SJCRH30 (cell line): ENCODE measurements around the gene TANGO2. TPM values are rescaled to one million over a fixed set of nuclear protein-coding genes. Genes with fewer than 3 reads are reported as not detected.

Experiments
- DNase-seq, 2 experiments: peaks; one replicate each; pipeline ENCODE4 v3.0.0-alpha.2; 2015 to 2020
- H3K27ac ChIP-seq: fragments of 250-450 bp; sonication (Bioruptor Pico); 2 replicates; pipeline ENCODE4 v1.5.1; 2020; ENCODE audit warnings: mild to moderate bottlenecking, moderate library complexity
- H3K27me3 ChIP-seq: fragments of 250-450 bp; sonication (Bioruptor Pico); 2 replicates; pipeline ENCODE4 v1.5.1; 2020; ENCODE audit warnings: mild to moderate bottlenecking, moderate library complexity
- H3K36me3 ChIP-seq: fragments of 250-450 bp; sonication (Bioruptor Pico); 2 replicates; pipeline ENCODE4 v1.5.1; 2020; ENCODE audit warnings: mild to moderate bottlenecking, moderate library complexity
- H3K4me1 ChIP-seq: fragments of 250-450 bp; sonication (Bioruptor Pico); 2 replicates; pipeline ENCODE4 v1.5.1; 2020; ENCODE audit warnings: mild to moderate bottlenecking, moderate library complexity
- H3K4me3 ChIP-seq: fragments of 250-450 bp; sonication (Bioruptor Pico); 2 replicates; pipeline ENCODE4 v1.5.1; 2020; ENCODE audit warnings: mild to moderate bottlenecking, moderate library complexity
- H3K9me3 ChIP-seq: fragments of 250-450 bp; sonication (Bioruptor Pico); replicated peaks from 2 replicates; pipeline ENCODE4 v1.5.1; 2020; ENCODE audit warnings: mild to moderate bottlenecking, moderate library complexity
- total RNA-seq: library from RNA; depleted of rRNA; stranded (reverse); fragments of >200 nt; shearing (Covaris generic); gene quantifications from 2 replicates; pipeline ENCODE4 v1.2.3, GENCODE V29; 2014

Gene TANGO2
- total RNA-seq, 1 experiment from 2014 or later = 9.4 TPM

DNA sequence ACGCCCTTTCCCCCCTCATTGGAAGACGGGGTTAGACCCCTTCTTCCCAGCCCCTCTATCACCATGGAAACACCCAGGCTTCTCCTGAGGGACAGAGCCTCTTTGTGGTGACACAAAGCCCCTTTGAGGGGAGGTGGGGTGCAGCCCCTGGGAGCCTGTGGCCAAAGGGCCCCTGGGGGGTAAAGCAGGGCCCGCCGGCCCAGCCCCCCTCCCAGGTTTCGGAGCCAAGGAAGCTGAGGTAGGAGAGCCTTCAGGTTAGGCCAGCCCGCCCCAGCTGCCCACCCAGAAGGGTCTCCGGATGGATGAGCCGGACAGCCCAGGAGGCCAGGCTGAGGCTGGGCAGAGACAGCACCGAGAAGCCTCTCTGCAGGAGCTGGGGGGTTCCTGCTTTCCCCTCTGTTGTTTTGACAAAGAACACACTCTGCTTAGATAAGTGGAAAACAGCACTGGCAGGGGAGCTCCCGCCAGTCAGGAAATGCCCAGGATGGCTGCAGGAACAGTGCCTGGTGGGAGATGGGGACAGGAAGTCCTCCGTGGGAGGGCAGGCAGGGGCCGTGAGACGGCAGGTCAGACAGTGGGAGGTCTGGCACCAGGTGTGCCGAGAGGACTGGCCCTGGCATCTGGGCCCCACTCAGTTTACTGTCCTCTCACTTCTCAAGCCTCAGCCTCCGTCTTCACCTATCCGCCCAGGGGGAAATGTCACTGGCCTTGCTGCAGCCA, 22.5 kb upstream of the TANGO2 start:
- Histone ChIP-seq H3K36me3 (no peaks in the 10 kb centered on the region), H3K4me3 (no peak overlapping the region), H3K27me3 (no peaks in the 10 kb centered on the region; the same call in 1 of the 2 replicates), H3K9me3 (0 out of 2 replicates have a peak, but pooled peaks cover 3% of the 10 kb centered on the region), H3K27ac (no peak overlapping the region), H3K4me1 (peaks cover 62% of the 10 kb centered on the region)
- DNase-seq = no peak

GRCh38 chr22:19998991-19999820, 21.7 kb upstream of the TANGO2 start:
- Histone ChIP-seq H3K27ac (no peak overlapping the region), H3K9me3 (peaks cover 10% of the 10 kb centered on the region; the same call in 1 of the 2 replicates), H3K27me3 (no peaks in the 10 kb centered on the region; the same call in 1 of the 2 replicates), H3K4me1 (peaks cover 62% of the 10 kb centered on the region), H3K36me3 (no peaks in the 10 kb centered on the region), H3K4me3 (no peak overlapping the region)
- peak; percentile 45 to 56 for DNase-seq

- H3K36me3 ChIP-seq = no peaks in the 10 kb centered on the region
- no peak overlapping the region for H3K27ac ChIP-seq
- H3K4me3 ChIP-seq = no peak overlapping the region
- DNase-seq = no peak
- no peaks in the 10 kb centered on the region; the same call in 1 of the 2 replicates for H3K27me3 ChIP-seq
- peaks cover 56% of the 10 kb centered on the region for H3K4me1 ChIP-seq
- H3K9me3 ChIP-seq = peaks cover 10% of the 10 kb centered on the region; the same call in 1 of the 2 replicates
Observed at GRCh38 chr22:20000246-20001081, 20.4 kb upstream of the TANGO2 start.

DNA sequence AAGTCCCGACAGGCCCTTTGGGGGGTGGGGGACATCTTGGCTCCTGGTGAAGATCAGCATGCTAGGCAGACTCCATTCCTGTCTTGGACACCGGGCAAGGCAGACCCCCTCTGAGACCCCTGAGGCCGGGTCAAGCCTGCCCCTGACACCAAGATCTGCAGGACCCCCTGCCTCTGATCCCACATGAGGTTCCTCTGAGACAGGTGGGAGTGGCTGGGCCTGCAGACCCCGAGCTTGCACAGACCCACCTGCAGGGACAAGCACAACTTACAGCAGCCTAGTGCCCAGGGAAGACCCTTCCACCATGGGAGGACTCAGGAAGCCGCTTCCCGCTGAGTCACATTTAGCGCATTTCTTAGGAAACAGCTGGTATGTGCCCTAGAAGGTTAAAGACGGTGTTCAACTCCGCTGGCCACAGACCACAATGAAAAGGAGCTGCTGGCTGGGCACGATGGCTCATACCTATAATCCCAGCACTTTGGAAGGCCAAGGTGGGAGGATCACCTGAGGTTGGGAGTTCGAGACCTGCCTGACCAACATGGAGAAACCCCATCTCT, 19.8 kb upstream of the TANGO2 start:
- peaks cover 50% of the 10 kb centered on the region for H3K4me1 ChIP-seq
- no peak for DNase-seq
- H3K9me3 ChIP-seq = peaks cover 10% of the 10 kb centered on the region; the same call in 1 of the 2 replicates
- H3K27me3 ChIP-seq = no peaks in the 10 kb centered on the region; the same call in 1 of the 2 replicates
- H3K27ac ChIP-seq = no peak overlapping the region
- H3K36me3 ChIP-seq = no peaks in the 10 kb centered on the region
- no peak overlapping the region for H3K4me3 ChIP-seq

- Histone ChIP-seq H3K36me3 (no peaks in the 10 kb centered on the region), H3K27ac (peak overlapping the region; percentile 5; the same call in 1 of the 2 replicates), H3K4me1 (peaks cover 44% of the 10 kb centered on the region), H3K4me3 (no peak overlapping the region), H3K9me3 (peaks cover 10% of the 10 kb centered on the region; the same call in 1 of the 2 replicates), H3K27me3 (no peaks in the 10 kb centered on the region; the same call in 1 of the 2 replicates)
- no peak for DNase-seq
Observed at GRCh38 chr22:20002128-20002527, 18.8 kb upstream of the TANGO2 start.

DNA sequence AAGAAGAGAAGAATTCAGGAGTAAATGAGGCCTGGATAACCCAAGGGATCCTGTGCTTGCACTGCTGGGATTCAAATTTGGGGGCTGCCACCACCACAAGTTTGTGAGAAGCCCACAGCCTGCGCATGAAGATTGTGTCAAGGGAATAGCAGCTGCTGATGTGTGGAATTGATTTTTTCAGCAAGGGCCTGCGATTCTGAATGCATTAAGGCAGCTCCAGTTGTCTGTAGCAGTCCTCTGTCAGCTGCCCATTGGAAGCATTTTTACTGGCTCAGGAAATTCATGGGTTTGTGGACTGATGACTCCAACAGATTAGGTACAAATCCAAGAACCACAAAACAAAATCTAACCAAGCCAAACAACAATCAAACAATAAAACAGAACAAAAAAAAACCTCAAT, 18.3 kb upstream of the TANGO2 start:
- Histone ChIP-seq H3K27ac (peak overlapping the region; percentile 5; the same call in 1 of the 2 replicates), H3K9me3 (peaks cover 10% of the 10 kb centered on the region; the same call in 1 of the 2 replicates), H3K4me3 (no peak overlapping the region), H3K4me1 (peaks cover 40% of the 10 kb centered on the region), H3K36me3 (no peaks in the 10 kb centered on the region), H3K27me3 (no peaks in the 10 kb centered on the region; the same call in 1 of the 2 replicates)
- peak; percentile 44 to 68 for DNase-seq

GRCh38 chr22:20003304-20003703, 17.6 kb upstream of the TANGO2 start:
- no peaks in the 10 kb centered on the region; the same call in 1 of the 2 replicates for H3K27me3 ChIP-seq
- no peak overlapping the region for H3K4me3 ChIP-seq
- no peaks in the 10 kb centered on the region for H3K36me3 ChIP-seq
- H3K27ac ChIP-seq = no peak overlapping the region
- peaks cover 10% of the 10 kb centered on the region; the same call in 1 of the 2 replicates for H3K9me3 ChIP-seq
- no peak for DNase-seq
- H3K4me1 ChIP-seq = peaks cover 33% of the 10 kb centered on the region

DNA sequence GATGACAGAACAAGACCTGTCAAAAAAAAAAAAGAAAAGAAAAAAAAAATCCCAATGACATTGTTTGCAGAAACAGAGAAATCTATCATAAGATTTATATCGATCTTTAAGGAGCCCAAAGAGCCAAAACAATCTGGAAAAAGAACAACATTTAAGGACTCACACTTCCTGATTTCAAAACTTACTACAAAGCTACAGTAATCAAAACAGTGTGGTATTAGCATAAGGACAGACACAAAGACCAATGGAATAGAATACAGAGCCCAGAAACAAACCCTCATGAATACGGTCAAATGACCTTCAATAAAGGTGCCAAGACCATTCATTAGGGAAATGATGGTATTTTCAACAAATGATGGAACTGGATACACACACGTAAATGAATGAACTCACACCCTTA, 16.4 kb upstream of the TANGO2 start:
- H3K4me3 ChIP-seq = no peak overlapping the region
- no peak for DNase-seq
- no peak overlapping the region for H3K27ac ChIP-seq
- H3K27me3 ChIP-seq = no peaks in the 10 kb centered on the region; the same call in 1 of the 2 replicates
- H3K9me3 ChIP-seq = peaks cover 10% of the 10 kb centered on the region; the same call in 1 of the 2 replicates
- no peaks in the 10 kb centered on the region for H3K36me3 ChIP-seq
- peaks cover 22% of the 10 kb centered on the region for H3K4me1 ChIP-seq

DNA sequence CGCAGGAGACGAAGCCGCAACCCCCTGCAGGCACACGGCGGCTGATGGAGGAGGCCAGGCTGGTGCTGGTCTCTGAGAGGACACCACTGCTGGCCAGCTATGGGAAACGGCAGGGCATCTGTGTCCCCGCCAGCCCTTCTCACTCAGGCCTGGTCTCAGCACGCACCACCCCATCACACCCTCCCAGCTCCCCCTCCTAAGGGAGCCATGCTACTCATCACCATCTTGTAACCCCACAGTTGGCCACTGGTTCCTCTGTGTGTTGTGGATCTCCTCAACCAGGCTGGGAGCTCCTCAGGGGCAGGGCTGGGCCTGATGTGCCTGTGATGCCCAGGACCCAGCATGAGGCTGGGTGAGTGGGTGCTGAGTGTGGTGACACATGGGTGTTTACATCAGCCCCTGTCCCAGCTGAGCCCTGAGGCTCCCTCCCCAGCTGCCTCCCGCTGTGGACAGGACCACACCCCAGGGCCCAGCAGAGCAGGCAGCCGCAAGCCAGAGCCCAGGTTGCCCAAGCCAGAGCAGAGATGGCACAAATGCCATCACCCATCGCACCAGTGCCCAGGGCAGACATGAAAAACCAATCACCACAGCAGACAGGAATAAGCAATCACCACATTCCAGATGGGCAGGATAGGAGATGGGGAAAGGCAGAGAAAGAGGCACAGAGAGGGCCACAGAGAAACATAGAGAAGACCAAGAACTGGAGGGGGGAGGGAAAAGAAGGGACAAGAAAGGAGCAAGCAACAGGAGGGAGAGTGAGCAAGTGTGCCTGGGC, 12.5 kb upstream of the TANGO2 start:
- no peak overlapping the region for H3K4me3 ChIP-seq
- no peaks in the 10 kb centered on the region for H3K36me3 ChIP-seq
- H3K9me3 ChIP-seq = peaks cover 7% of the 10 kb centered on the region; the same call in 1 of the 2 replicates
- no peak for DNase-seq
- H3K4me1 ChIP-seq = peaks cover 3% of the 10 kb centered on the region; the same call in 1 of the 2 replicates
- no peak overlapping the region for H3K27ac ChIP-seq
- H3K27me3 ChIP-seq = no peaks in the 10 kb centered on the region

GRCh38 chr22:20009018-20009491, 11.9 kb upstream of the TANGO2 start:
- Histone ChIP-seq H3K4me3 (no peak overlapping the region), H3K36me3 (no peaks in the 10 kb centered on the region), H3K27ac (no peak overlapping the region), H3K27me3 (no peaks in the 10 kb centered on the region), H3K4me1 (peaks cover 3% of the 10 kb centered on the region; the same call in 1 of the 2 replicates), H3K9me3 (0 out of 2 replicates have a peak, but pooled peaks cover under 1% of the 10 kb centered on the region)
- no peak for DNase-seq

GRCh38 chr22:20009582-20010306, 11.2 kb upstream of the TANGO2 start:
- H3K36me3 ChIP-seq = no peaks in the 10 kb centered on the region
- H3K27ac ChIP-seq = no peak overlapping the region
- no peaks in the 10 kb centered on the region for H3K9me3 ChIP-seq
- no peak overlapping the region for H3K4me3 ChIP-seq
- peaks cover 3% of the 10 kb centered on the region; the same call in 1 of the 2 replicates for H3K4me1 ChIP-seq
- no peak for DNase-seq
- H3K27me3 ChIP-seq = no peaks in the 10 kb centered on the region

DNA sequence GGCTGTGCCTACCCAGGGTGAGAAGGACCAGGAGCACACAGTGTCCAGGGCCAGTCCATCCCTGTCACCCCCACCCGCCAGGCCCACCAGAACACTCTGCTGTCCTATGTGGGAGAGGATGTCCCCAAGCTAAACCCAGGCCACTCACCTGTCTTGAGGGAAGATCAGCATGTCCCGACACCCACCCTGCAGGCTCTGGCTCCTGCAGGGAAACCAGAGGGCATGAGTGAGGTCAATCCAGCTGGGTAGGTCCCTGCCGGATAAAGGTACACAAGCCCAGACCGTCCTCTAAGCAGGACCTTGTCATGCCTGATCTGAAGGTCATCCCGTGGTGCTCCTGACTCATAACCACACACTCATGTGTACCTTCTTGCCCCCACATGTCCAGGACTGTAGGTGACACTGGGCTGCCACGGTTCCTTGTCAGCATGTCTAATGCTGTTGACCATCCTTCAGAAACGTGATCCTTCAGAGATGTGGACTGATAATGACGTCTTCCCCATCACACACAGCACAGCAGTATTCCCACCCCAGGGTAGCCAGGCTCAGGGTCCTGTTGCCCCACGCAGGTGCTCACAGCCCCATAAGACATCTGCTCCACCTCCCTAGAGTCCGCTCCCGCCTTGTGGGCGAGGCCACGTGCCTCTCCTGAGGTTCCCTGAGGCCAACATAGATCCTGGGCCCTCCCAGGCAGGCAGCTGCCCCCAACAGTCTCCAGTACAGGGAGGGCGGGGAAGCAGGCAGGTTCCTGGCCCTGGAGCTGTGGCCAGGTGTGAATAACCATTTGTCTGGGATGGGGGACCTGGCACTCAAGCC, 10.4 kb upstream of the TANGO2 start:
- no peak for DNase-seq
- Histone ChIP-seq H3K4me3 (no peak overlapping the region), H3K27me3 (no peaks in the 10 kb centered on the region; the same call in 1 of the 2 replicates), H3K27ac (no peak overlapping the region), H3K9me3 (no peaks in the 10 kb centered on the region), H3K36me3 (no peaks in the 10 kb centered on the region), H3K4me1 (peaks cover 3% of the 10 kb centered on the region; the same call in 1 of the 2 replicates)
